Measurements from ENCODE around the gene ATRN. TPM values are rescaled to one million over a fixed set of nuclear protein-coding genes. Genes with fewer than 3 reads are reported as not detected.

Gene ATRN
- total RNA-seq, 2 experiments from 2014 or later = 0.09 to 4.5 TPM

GRCh38 chr20:3670511-3670910 is 199.7 kb downstream of the ATRN start:
- no peak for DNase-seq (ENCODE audit: low spot score)
- no peaks in the 10 kb centered on the region for H4K20me1 ChIP-seq (ENCODE audit: insufficient read depth, low read length)
- ChIA-PET CTCF (ENCODE audit: unreplicated experiment) (no interaction called here), POLR2A (no interaction called here)
- H3K4me3 ChIP-seq (ENCODE audit: low read depth, low read length, poor library complexity, severe bottlenecking) = no peak overlapping the region
- no peaks in the 10 kb centered on the region for H3K9me2 ChIP-seq (ENCODE audit: insufficient read depth, low read length)
- no peaks in the 10 kb centered on the region for H3K4me1 ChIP-seq (ENCODE audit: insufficient read depth, low read length, poor library complexity, severe bottlenecking)
- H3K4me2 ChIP-seq (ENCODE audit: low read length) = no peak overlapping the region
- no peak overlapping the region for H3K27ac ChIP-seq (ENCODE audit: low read depth, low read length, poor library complexity, severe bottlenecking)
- no peaks in the 10 kb centered on the region for H3K36me3 ChIP-seq (ENCODE audit: insufficient read depth, low read length)
- H2AFZ ChIP-seq (ENCODE audit: low read length) = no peak overlapping the region
- TF ChIP-seq, protein P1, sequence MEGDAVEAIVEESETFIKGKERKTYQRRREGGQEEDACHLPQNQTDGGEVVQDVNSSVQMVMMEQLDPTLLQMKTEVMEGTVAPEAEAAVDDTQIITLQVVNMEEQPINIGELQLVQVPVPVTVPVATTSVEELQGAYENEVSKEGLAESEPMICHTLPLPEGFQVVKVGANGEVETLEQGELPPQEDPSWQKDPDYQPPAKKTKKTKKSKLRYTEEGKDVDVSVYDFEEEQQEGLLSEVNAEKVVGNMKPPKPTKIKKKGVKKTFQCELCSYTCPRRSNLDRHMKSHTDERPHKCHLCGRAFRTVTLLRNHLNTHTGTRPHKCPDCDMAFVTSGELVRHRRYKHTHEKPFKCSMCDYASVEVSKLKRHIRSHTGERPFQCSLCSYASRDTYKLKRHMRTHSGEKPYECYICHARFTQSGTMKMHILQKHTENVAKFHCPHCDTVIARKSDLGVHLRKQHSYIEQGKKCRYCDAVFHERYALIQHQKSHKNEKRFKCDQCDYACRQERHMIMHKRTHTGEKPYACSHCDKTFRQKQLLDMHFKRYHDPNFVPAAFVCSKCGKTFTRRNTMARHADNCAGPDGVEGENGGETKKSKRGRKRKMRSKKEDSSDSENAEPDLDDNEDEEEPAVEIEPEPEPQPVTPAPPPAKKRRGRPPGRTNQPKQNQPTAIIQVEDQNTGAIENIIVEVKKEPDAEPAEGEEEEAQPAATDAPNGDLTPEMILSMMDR (conservative IDR thresholded peaks at IDR 0.05; ENCODE audit: low read length) = no peak
- TF ChIP-seq EZH2phosphoT487 (IDR thresholded peaks at IDR 0.05; ENCODE audit: borderline replicate concordance, low read depth, low read length) = no peak
- H3K9me3 ChIP-seq (ENCODE audit: low read length) = no peaks in the 10 kb centered on the region
- no peaks in the 10 kb centered on the region for H3K79me2 ChIP-seq (ENCODE audit: insufficient read depth, low read depth, low read length)
- intact Hi-C loops (cut with micrococcal nuclease; ENCODE audit: unreplicated experiment) = no loop called here
- BruUV-seq (replicated peaks) = no TSS peak

DNA sequence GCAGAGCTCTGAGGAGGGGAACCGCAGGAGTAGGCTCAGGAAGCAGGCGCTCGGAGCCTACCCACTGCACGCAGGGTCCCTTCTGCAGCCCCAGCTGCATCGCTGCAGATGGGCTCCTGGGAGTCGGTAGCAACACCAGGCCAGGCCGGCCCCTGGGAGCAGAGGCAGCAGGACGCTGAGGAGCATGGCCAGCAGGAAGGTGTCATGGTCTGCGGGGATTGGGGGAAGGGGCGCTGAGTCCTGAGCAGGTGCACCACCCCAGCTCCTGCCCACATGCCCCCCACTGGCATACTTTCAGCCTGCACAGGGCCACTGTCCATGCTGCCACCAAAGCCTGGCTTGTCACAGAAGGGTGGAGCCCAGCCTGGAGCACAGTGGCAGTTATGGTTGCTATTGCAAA is 200.1 kb downstream of the ATRN start:
- no peak for DNase-seq (ENCODE audit: low spot score)
- TF ChIP-seq, protein P1 (conservative IDR thresholded peaks at IDR 0.05; ENCODE audit: low read length) = no peak
- TF ChIP-seq EZH2phosphoT487 (IDR thresholded peaks at IDR 0.05; ENCODE audit: borderline replicate concordance, low read depth, low read length) = no peak
- Histone ChIP-seq H3K4me1 (ENCODE audit: insufficient read depth, low read length, poor library complexity, severe bottlenecking) (no peaks in the 10 kb centered on the region), H3K4me3 (ENCODE audit: low read depth, low read length, poor library complexity, severe bottlenecking) (no peak overlapping the region), H3K9me3 (ENCODE audit: low read length) (no peaks in the 10 kb centered on the region), H3K4me2 (ENCODE audit: low read length) (no peak overlapping the region), H3K79me2 (ENCODE audit: insufficient read depth, low read depth, low read length) (no peaks in the 10 kb centered on the region), H3K36me3 (ENCODE audit: insufficient read depth, low read length) (no peaks in the 10 kb centered on the region), H3K27ac (ENCODE audit: low read depth, low read length, poor library complexity, severe bottlenecking) (no peak overlapping the region), H4K20me1 (ENCODE audit: insufficient read depth, low read length) (no peaks in the 10 kb centered on the region), H2AFZ (ENCODE audit: low read length) (no peak overlapping the region), H3K9me2 (ENCODE audit: insufficient read depth, low read length) (no peaks in the 10 kb centered on the region)
- POLR2A ChIA-PET = no interaction called here
- intact Hi-C loops (cut with micrococcal nuclease; ENCODE audit: unreplicated experiment) = no loop called here
- CTCF ChIA-PET (ENCODE audit: unreplicated experiment) = no interaction called here
- no TSS peak for BruUV-seq (replicated peaks)

GRCh38 chr20:3671986-3672546 is 201.2 kb downstream of the ATRN start:
- no peaks in the 10 kb centered on the region for H4K20me1 ChIP-seq (ENCODE audit: insufficient read depth, low read length)
- H3K4me2 ChIP-seq (ENCODE audit: low read length) = no peak overlapping the region
- POLR2A ChIA-PET = no interaction called here
- H3K79me2 ChIP-seq (ENCODE audit: insufficient read depth, low read depth, low read length) = no peaks in the 10 kb centered on the region
- DNase-seq (ENCODE audit: low spot score) = no peak
- H3K9me3 ChIP-seq (ENCODE audit: low read length) = no peaks in the 10 kb centered on the region
- H3K4me1 ChIP-seq (ENCODE audit: insufficient read depth, low read length, poor library complexity, severe bottlenecking) = no peaks in the 10 kb centered on the region
- H3K9me2 ChIP-seq (ENCODE audit: insufficient read depth, low read length) = no peaks in the 10 kb centered on the region
- H3K27ac ChIP-seq (ENCODE audit: low read depth, low read length, poor library complexity, severe bottlenecking) = no peak overlapping the region
- no peak for TF ChIP-seq EZH2phosphoT487 (IDR thresholded peaks at IDR 0.05; ENCODE audit: borderline replicate concordance, low read depth, low read length)
- TF ChIP-seq, protein P1 (conservative IDR thresholded peaks at IDR 0.05; ENCODE audit: low read length) = no peak
- H3K36me3 ChIP-seq (ENCODE audit: insufficient read depth, low read length) = no peaks in the 10 kb centered on the region
- no peak overlapping the region for H3K4me3 ChIP-seq (ENCODE audit: low read depth, low read length, poor library complexity, severe bottlenecking)
- CTCF ChIA-PET (ENCODE audit: unreplicated experiment) = interaction anchor here (0.6 kb wide), 1 partner anchor 574 kb away, joined by 3 read pairs; no protein-coding TSS in a partner anchor
- intact Hi-C loops (cut with micrococcal nuclease; ENCODE audit: unreplicated experiment) = no loop called here
- H2AFZ ChIP-seq (ENCODE audit: low read length) = no peak overlapping the region
- BruUV-seq (replicated peaks) = no TSS peak

Measured in OCI-LY7 (cell line).